Thyroid gland (tissue), 4 donors: ENCODE results near the gene NPSR1. TPM values are rescaled to one million over a fixed set of nuclear protein-coding genes. Genes with fewer than 3 reads are reported as not detected.
"Not testable (repeated sequence)": the region's sequence is repeated elsewhere in the genome, so short reads cannot be mapped to it uniquely, and the experiment has no call there.

ENCODE experiments used
- DNase-seq, 2 donors: peaks; one replicate each; pipeline ENCODE4 v3.0.0-alpha.2; 2019
- H3K27ac ChIP-seq, 3 donors: fragments of 200-600 bp; sonication (generic); 1 replicate in 2 of 3; 2 replicates in 1 of 3; pipeline ENCODE4 v1.5.1; 2016 to 2019; ENCODE audit warnings: mild to moderate bottlenecking in 1 of 3, moderate library complexity in 1 of 3
- H3K27me3 ChIP-seq: fragments of 200-600 bp; sonication (generic); one replicate; pipeline ENCODE4 v1.5.1; 2019
- H3K36me3 ChIP-seq, 2 donors: fragments of 200-600 bp; sonication (generic); one replicate each; pipeline ENCODE4 v1.5.1; 2016 to 2019
- H3K4me1 ChIP-seq, 2 donors: fragments of 200-600 bp; sonication (generic); one replicate each; pipeline ENCODE4 v1.5.1; 2017 to 2019
- H3K4me3 ChIP-seq, 3 donors: fragments of 200-600 bp; sonication (generic); replicated peaks in 1 of 3; 1 replicate in 2 of 3; 2 replicates in 1 of 3; pipeline ENCODE4 v1.5.1; 2016; ENCODE audit warnings: mild to moderate bottlenecking in 1 of 3
- H3K9me3 ChIP-seq: fragments of 200-600 bp; sonication (generic); one replicate; pipeline ENCODE4 v1.5.1; 2017
- CTCF ChIP-seq, 6 experiments: fragments of 200-600 bp in 3 of 6; fragments of 450-650 bp in 3 of 6; sonication (generic) in 3 of 6; IDR thresholded peaks; one replicate each; pipeline ENCODE4 v1.5.1; 2016 to 2019; ENCODE audit warnings: antibody characterized with exemption in 6 of 6, mild to moderate bottlenecking in 2 of 6, inconsistent platforms in 1 of 6, moderate library complexity in 1 of 6
- POLR2A ChIP-seq, 2 donors: fragments of 450-650 bp; IDR thresholded peaks; one replicate each; pipeline ENCODE4 v1.6.1; 2017; ENCODE audit warnings: antibody characterized with exemption in 2 of 2, mild to moderate bottlenecking in 2 of 2, moderate library complexity in 1 of 2
- WGBS, 2 donors: methylation state at CpG; one replicate each; pipeline ENCODE4 v1.1.5; 2017; 5-methylcytosine and 5-hydroxymethylcytosine counted together
- intact Hi-C: fragments of 100-400 bp; cut with DNase I; formaldehyde crosslinking; loops from one replicate; pipeline ENCODE4 v1.15.1; 2023
- total RNA-seq, 4 donors: library from RNA; depleted of rRNA; stranded (reverse); fragments of >200 nt; gene quantifications; one replicate each; pipeline ENCODE4 v1.2.3, GENCODE V29; 2016

Gene NPSR1
- total RNA-seq, 4 donors from 2014 or later: not detected

- Histone ChIP-seq H3K36me3 (no peaks in the 10 kb centered on the region), H3K27me3 (no peaks in the 10 kb centered on the region), H3K4me3 (no peak overlapping the region), H3K9me3 (no peaks in the 10 kb centered on the region), H3K27ac (no peak overlapping the region), H3K4me1 (no peaks in the 10 kb centered on the region)
- intact Hi-C loops: no loop called here
- TF ChIP-seq CTCF (IDR thresholded peaks at IDR 0.05) (no peak), POLR2A (IDR thresholded peaks at IDR 0.05) (no peak)
- WGBS, 2 donors: 77 to 83% methylated on average over 6 of the region's 6 CpGs
- no peak for DNase-seq
Measured at GRCh38 chr7:34869057-34869456, 211.0 kb downstream of the NPSR1 start.

GRCh38 chr7:34870041-34870440, 212.0 kb downstream of the NPSR1 start:
- H3K27ac ChIP-seq, intact Hi-C loops, H3K36me3 ChIP-seq, H3K4me3 ChIP-seq, H3K4me1 ChIP-seq, DNase-seq, H3K27me3 ChIP-seq, H3K9me3 ChIP-seq: not testable (repeated sequence)
- WGBS, 2 donors: 83 to 88% methylated on average over 2 of the region's 2 CpGs

- H3K27ac ChIP-seq, intact Hi-C loops, DNase-seq, H3K27me3 ChIP-seq, H3K36me3 ChIP-seq, H3K4me1 ChIP-seq, H3K4me3 ChIP-seq, H3K9me3 ChIP-seq: not testable (repeated sequence)
- WGBS, 2 donors: 94 to 96% methylated on average over 4 of the region's 4 CpGs
Measured at GRCh38 chr7:34874329-34874728, 216.3 kb downstream of the NPSR1 start.

GRCh38 chr7:34875481-34875880, 217.5 kb downstream of the NPSR1 start:
- WGBS, 2 donors: 81 to 85% methylated on average over 4 to 5 of the region's 5 CpGs
- H3K27me3 ChIP-seq: no peaks in the 10 kb centered on the region

GRCh38 chr7:34878944-34879735, 221.1 kb downstream of the NPSR1 start:
- H3K4me1 ChIP-seq, H3K27ac ChIP-seq, H3K4me3 ChIP-seq, H3K9me3 ChIP-seq, H3K36me3 ChIP-seq, DNase-seq, intact Hi-C loops, H3K27me3 ChIP-seq: not testable (repeated sequence)
- WGBS, 2 donors: 62 to 75% methylated on average over 8 of the region's 8 CpGs

More at GRCh38 chr7:34875481-34875880, 217.5 kb downstream of the NPSR1 start:
- DNase-seq: no peak
- no peaks in the 10 kb centered on the region for H3K4me1 ChIP-seq
- intact Hi-C loops: no loop called here
- no peak overlapping the region for H3K27ac ChIP-seq
- H3K4me3 ChIP-seq: no peak overlapping the region
- H3K36me3 ChIP-seq: no peaks in the 10 kb centered on the region
- TF ChIP-seq POLR2A (IDR thresholded peaks at IDR 0.05): no peak
- TF ChIP-seq CTCF (IDR thresholded peaks at IDR 0.05): no peak
- H3K9me3 ChIP-seq: no peaks in the 10 kb centered on the region

GRCh38 chr7:34879871-34880270, 221.9 kb downstream of the NPSR1 start:
- intact Hi-C loops: no loop called here
- Histone ChIP-seq H3K4me1 (no peaks in the 10 kb centered on the region), H3K9me3 (no peaks in the 10 kb centered on the region), H3K4me3 (no peak overlapping the region), H3K27me3 (no peaks in the 10 kb centered on the region), H3K36me3 (no peaks in the 10 kb centered on the region), H3K27ac (no peak overlapping the region)
- no peak for DNase-seq
- no peak for TF ChIP-seq CTCF (IDR thresholded peaks at IDR 0.05)
- no peak for TF ChIP-seq POLR2A (IDR thresholded peaks at IDR 0.05)
- WGBS, 2 donors: 40 to 65% methylated on average over 2 of the region's 2 CpGs

GRCh38 chr7:34883855-34884254, 225.8 kb downstream of the NPSR1 start:
- H3K27me3 ChIP-seq, H3K27ac ChIP-seq, H3K36me3 ChIP-seq, H3K4me3 ChIP-seq, H3K4me1 ChIP-seq, DNase-seq, intact Hi-C loops, H3K9me3 ChIP-seq: not testable (repeated sequence)
- WGBS, 2 donors: 94 to 100% methylated on average over 1 of the region's 1 CpG
